Measurements from ENCODE around the gene IL36G.
"Not testable (repeated sequence)": the region's sequence is repeated elsewhere in the genome, so short reads cannot be mapped to it uniquely, and the experiment has no call there.

Gene IL36G

DNA sequence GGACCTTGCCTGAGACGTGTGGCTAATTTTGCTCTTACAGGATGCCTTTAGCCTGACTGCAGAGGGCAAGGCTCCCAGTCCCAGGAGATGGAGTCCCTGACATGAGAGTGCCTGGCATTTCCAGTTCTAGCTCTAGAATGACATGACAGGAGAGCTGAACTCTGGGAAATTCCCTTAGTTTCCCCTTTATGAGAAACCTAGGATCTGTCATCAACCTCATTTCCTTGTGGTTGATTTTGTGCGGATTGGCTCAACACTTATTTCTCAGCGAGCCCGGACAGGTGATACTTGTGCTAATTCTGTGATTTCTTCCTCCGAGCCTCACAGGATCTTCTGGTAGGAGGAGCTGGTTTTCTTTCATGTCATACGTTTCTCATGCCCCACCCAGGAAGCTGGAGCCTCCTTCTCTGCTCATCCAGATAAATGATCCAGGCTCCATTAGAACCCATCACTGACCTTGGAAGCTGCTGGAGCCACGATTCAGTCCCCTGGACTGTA lies at the start of gene IL36G:
Gene IL36G (plus strand): TSS at position 448 of the 498 bp plus-strand sequence. CDS start 633 bp downstream, outside the sequence.
- DNase-seq (ENCODE audit: low read depth, low spot score), result no peak

DNA sequence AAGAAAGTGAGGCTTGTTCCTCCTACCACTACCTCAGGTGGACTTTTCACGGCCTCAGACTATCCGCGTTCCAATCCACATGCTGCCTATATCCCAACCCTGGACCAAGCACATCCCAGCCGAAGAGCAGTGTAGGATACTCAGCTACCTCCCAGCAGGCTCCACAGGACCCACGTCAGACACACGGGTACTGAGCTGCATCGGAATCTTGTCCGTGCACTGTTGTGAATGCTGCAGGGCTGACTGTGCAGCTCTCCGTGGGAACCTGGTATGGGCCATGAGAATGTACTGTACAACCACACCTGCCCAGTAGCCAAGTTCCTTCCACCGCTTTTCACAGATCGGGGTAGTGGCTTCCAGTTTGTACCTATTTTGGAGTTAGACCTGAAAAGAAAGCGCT lies 44.5 kb upstream of the IL36G start:
- DNase-seq (ENCODE audit: low read depth, low spot score), result no peak

DNA sequence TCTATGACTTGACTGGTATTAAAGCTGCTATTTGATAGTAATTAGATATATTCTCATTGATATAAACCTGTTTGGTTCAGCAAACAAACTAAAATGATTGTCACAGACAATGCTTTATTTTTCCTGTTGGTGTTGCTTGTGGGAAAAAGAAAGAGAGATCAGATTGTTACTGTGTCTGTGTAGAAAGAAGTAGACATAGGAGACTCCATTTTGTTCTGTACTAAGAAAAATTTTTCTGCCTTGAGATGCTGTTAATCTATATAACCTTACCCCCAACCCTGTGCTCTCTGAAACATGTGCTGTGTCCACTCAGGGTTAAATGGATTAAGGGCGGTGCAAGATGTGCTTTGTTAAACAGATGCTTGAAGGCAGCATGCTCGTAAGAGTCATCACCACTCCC lies 43.7 kb upstream of the IL36G start:
- not testable (repeated sequence) for DNase-seq (ENCODE audit: low read depth, low spot score)

DNA sequence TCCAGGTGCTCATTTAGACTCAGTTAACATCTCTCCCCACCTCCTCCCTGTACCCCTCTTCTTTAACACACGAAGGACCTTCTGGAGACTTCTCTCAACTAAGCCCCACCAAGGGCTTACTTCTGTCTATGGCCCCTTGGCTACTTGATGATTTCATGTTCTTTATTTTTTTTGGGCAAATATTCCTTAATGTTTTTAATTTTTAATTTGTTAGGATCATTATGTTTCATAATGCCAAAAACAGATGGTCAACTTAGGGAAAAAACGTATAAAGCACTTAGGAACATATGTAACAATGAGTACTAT lies 40.9 kb upstream of the IL36G start:
- DNase-seq (ENCODE audit: low read depth, low spot score), result no peak

DNA sequence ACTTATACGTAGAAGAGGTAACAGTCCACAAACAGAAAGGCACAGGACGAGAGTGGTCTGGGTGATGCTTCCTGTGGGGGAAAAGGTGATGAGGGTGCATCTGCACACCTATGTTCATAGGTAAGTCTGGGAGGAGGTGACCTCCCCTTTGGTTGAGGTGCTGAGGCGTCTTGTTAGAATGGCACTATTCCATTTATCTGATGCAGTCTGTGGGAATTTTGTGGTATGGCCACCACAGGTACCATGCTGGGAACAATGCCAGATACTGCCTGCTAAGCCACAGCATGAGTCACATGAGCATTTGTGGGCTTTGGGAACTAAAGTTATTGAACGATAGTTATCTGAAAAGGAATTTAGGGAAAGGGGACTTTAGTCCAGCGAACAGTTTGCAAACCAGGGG lies 38.9 kb upstream of the IL36G start:
- DNase-seq (ENCODE audit: low read depth, low spot score), result no peak

DNA sequence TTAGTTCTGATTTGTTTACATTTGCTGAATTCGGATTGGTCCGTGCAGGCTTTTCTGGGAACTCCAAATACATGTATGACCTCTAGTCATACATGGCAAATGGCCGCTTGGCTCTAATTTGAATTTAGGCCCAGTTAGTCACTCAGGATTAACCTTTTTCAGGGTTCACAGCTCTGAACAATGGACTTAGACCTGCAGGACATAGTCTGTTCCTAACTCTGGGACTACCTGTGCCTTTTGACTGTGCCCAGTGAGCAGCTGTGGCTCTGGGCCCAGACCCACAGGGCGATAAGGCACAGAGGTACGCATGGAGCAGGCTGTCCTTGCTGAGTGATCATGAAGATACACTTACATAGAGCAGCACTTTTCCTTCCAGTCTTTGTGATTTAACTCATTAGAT lies 38.4 kb upstream of the IL36G start:
- no peak for DNase-seq (ENCODE audit: low read depth, low spot score)

DNA sequence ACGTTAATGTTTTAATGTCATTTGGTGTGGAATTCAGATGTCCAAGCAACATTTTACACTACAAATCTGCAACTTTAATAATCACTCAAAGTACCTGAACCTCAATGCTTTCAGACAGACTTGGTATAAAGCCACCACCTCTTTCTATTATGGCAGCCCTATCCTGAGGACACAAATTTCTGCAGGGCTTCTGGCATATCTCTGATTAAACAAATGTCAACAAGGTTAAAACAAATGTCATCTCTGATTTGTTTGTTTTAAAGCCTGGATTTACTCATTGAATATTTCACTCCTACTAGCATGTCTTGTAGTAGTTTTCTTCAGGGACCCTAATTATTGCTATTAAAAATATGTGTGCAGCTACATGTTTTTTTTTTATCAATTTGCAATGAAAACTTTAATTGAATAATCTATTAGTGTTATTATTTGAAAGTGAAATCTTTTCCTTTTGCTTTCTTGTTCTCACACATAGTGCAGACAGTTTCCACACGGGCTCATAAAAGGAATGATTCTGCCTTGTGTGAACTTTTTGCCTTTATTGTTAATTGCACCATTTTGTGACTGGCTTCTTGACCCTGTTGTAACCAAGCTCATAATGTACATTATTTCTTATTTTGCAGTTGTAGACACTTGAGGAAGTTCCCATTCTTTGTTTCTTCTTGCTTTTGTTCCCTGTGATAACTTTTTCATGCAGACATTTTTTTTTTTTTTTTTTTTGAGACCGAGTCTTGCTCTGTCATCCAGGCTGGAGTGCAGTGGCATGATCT lies 36.8 kb upstream of the IL36G start:
- no peak for DNase-seq (ENCODE audit: low read depth, low spot score)

DNA sequence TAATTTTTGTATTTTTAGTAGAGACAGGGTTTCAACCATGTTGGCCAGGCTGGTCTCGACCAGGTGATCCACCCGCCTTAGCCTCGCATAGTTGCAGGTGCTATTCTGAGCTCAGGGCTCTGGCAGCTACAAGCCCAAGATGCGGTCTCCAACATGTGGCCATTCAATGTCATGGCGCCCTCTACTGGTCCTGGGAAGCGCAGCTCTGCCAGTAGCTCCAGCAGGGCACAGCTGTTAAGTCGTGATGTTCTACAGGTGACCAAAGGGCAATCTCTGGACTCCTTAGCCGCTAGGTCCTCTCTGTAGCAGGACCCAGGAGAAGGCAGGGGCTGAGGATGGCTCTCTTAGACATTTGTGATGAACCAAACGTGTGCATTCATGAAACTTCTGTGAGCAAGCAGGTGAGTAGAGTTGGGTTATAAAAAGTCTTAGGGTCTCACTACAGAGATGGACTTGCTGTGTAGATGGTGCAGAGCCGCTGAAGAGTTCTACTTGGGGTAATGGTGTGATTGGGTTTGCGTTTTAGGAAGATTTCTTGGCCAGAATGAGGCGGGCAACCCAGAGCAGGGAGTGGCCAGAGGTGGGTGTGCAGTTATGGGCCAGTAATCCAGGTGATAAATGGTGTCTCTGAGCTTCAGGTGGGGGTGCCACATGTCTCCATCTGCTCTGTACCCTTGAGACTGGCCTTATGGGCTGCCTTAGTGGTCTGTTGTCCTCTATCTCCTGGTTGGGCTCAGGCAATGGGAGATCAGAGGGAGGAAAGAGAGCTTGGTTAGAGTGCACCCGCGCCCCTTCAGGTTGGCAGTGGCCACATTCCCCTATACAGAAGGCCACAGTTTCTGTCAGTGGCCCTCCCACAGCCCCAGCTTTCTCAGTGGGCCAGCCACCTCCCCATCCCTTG lies 35.8 kb upstream of the IL36G start:
- DNase-seq (ENCODE audit: low read depth, low spot score), result peak; percentile 83

DNA sequence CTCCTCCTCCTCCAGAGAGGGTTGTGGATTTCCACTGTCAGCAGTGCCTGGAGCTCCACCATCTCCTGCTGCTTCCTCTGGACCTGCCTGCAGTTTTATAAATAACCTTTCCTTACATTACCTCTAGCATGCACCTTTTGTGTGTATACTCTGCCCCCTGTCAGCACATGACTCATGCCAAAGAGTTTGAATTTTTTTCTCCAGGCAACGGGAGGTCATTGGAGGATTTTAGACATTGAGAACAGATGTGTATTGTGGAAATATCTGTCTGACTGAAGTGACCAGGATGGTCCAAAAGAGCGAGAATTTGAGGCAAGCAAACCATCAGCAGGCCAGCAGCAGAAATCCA lies 35.2 kb upstream of the IL36G start:
- no peak for DNase-seq (ENCODE audit: low read depth, low spot score)

DNA sequence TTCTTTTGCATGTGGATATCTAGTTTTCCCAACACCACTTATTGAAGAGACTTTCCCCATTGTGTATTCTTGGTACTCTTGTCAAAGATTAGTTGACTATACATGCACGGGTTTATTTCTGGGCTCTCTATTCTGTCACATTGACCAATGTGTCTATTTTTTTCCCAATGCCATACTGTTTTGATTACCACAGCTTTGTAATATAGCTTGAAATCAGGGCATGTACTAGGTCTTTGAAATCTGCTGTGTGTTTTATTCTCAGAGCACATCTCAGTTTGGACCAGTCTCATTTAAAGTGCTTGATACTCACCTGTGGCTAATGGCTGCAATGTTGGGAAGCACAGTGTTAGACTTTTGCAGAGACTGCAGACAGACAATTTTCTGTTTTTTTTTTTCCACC lies 32.8 kb upstream of the IL36G start:
- DNase-seq (ENCODE audit: low read depth, low spot score), result no peak

DNA sequence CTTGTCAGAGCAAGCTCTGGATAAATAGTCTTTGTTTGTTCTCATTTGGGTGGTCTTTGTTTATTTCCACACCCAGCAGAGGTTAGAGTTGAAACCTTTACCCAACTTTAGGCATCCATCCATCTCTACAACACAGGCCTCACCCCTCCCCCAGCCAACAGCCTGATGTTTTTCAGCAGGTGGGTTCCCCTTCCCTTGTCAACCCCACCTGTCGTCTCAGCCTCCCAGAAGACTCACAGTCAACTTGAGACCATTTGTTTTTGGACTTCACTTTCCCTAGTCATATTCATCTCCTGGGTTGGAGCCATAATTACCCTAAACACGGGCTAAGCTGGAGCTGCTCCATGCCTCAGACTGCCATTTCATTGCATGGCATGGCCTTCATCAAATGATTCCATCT lies 31.7 kb upstream of the IL36G start:
- no peak for DNase-seq (ENCODE audit: low read depth, low spot score)

DNA sequence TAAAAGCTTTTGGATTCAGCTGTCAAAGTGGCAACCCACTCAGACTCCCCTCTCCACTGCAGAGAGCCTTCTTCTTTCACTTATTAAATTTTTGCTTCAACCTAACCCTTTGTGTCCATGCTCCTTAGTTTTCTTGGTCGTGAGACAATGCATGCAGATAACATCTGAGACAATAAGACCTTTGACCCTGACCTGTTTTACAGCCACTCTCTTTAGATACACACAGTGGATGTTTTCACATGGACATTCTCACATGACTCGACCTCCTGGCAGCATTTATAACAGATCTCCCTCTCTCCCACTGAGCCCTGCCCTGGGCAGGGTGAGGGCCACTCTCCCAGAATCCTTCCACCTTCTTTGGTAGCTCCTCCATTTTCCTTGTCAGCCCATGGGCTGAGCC lies 30.4 kb upstream of the IL36G start:
- no peak for DNase-seq (ENCODE audit: low read depth, low spot score)

DNA sequence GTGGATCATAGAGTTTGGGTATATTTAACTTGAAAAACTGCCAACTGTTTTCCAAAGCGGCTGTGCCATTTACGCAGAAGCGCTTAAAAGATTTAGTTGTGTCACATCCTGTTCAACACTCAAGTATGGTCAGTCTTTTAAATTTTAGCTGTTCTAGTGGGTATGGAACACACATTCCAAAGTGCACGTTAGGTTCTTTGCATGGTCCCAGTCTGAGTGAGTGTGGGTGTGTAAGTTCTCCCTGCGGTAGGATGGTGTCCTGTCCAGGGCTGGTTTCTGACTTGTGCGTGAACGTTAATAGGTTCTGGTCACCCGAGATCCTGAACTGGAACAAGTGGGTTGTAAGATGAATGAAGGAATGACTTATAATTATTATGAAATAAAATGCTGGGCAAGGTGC lies 28.4 kb upstream of the IL36G start:
- no peak for DNase-seq (ENCODE audit: low read depth, low spot score)

DNA sequence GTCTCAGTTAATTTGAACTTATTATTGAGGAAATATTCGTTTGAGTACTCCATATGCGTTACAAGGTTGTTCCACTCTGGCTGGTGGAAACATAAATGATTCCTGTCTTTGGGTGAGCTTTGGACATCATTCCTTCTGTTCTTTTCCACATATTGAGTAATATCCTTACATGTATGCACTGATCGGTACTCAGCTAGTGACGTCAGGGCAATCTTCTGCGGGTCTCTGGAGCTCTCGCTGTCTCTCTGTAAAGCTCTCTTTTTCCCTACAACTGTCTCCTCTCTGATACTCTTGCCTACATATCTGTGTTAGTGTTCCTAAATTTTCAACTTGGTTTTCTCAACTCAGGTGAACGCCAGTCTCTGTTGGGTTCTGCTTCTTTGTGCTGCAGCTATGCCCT lies 23.4 kb upstream of the IL36G start:
- no peak for DNase-seq (ENCODE audit: low read depth, low spot score)

DNA sequence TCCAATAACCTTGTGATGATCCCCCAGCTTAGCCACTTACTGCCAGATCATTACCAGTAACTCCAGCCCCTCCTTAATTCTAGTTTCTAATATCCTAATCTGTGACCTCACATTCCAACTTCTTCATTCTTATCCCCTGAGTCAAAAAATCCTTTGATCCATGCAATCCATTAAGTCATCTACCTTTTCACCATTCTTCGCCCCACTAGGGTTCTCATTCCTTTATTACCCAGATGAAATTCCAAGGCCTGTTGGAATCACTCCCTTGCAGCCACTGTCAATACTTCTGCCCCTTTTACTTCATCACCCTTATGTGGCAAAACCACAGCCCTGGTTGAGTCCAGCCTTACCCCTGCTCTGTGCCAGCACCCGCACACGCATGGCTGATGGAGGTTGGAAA lies 20.3 kb upstream of the IL36G start:
- DNase-seq (ENCODE audit: low read depth, low spot score), result no peak

DNA sequence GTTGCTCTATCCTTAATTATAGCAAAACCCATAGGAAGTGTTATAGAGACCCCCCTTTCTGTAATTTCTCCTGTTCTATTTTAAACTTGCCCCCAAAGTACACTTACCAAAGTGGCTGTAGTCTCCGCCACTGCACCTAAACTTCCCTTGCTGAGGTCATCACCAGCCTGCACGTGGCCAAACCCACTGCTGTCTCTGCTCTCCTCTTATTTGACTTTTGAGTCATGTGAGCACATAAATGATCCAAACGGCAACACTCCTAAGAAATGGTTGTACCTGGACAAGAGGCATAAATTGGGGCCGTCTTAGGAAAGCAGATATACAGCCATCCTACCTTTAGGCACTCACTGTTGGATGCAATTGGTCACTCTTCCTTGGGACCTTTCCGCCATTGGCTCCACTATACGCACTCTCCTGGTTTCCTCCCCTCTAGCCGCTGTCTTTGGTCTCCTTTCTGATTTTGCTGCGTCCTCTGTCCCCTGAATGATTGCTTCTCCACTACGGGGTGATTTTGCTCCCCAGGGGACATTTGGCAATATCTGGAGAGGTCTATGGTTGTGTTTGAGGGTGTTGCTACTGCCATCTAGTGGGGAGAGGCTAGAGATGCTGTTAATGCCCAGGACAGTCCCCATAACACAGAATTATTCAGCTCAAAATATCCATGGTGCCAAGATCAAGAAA lies 19.2 kb upstream of the IL36G start:
- peak; percentile 46 for DNase-seq (ENCODE audit: low read depth, low spot score)

DNA sequence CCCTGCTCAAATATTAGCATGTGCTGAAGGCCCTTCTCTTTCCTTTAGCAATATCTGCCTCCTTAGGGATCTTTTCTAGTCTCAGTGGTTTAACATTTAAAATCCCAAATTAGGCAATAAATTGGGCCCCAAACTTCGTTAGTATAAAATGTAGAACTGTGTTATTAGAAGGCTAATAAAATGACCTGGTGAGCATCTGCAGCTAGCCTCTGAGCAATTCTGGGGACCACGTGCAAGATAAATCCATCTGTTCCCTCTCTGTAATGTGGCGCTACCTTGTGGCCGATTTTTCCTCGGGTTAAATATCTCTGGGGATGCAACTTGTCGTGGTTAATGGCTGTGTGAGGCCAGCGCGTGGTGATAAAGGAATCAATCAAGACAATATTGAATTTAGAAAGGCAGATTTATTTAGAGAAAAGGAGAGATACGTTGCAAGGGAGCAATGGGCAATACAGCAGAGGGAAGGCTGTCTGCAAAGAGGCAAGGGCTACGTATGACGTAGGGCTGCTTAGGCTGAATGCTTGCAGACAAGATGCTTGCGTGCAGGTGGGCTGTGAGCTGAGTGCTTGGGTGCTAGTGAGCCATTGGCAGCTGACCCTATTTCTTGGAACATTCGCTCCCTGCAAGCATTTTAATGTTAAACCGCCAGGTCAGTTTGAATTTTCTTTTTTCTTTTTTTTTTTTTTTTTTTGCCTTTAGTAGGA lies 18.5 kb upstream of the IL36G start:
- DNase-seq (ENCODE audit: low read depth, low spot score), result no peak

DNA sequence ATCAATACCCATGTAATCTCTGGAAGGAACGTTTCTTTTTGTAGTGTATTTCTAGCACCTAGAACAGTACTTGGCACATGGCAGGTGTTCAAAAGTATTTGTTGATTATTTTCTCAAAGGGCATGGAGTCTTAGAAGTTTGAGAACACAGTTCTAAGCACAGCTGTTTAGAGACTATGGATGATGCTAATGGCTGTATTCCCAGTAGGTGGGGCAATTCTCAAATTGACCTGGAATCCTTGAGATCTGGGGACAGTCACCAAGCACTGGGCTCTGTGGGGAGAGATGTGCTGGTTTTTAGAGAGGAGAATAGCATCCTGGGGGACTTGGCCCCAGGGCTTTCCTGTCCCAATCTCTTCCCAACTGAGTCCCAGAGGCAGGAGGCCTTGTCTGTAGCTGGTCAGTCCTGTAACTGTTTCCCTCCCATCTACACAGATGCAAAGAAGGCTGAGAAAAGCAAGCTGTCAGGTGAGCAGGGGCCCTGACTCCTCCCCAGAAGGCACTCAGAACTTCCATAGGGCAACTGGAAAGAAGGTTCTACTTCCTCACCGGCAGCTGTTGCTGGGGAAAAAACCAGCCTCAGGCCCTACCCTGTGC lies 17.5 kb upstream of the IL36G start:
- peak; percentile 53 for DNase-seq (ENCODE audit: low read depth, low spot score)

DNA sequence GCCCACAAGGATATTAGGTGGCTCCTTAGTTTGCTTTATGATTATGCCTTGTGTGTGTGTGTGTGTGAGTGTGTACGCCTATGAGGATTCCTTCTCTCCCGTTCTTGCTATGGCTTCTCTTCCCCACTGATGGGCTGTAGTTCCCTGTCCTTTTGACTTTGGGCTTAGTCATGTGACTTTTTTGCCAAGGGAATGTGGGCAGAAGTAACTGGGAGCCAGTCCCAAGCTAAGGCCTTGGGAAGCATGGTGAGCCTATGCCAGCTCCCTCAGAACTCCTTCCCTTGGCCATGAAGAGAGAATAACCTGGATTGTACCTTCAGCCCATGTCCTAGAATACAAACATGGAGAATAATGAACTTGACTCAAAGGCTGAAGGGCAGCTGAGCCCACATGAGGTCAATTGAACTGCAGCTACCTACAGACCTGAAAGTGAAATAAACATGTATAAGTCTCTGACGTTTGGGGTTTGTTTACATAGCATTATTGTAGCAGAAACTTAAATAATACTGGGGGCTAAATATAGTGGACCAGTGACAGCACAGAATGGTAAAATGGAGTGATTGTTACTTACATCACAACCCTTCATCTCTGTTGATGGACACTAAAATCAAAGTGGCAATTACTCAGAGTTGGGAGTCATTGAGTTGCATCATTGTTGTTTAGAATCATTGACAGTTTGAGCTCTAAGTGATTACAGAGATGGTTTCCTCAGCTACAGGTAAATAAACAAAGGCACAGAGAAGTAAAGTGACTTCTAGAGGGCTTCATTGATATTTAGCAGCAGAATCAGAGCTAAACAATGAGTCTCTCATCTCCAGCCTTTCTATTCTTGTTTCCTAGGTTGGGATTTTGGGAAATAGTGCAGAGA lies 15.3 kb upstream of the IL36G start:
- DNase-seq (ENCODE audit: low read depth, low spot score), result no peak

DNA sequence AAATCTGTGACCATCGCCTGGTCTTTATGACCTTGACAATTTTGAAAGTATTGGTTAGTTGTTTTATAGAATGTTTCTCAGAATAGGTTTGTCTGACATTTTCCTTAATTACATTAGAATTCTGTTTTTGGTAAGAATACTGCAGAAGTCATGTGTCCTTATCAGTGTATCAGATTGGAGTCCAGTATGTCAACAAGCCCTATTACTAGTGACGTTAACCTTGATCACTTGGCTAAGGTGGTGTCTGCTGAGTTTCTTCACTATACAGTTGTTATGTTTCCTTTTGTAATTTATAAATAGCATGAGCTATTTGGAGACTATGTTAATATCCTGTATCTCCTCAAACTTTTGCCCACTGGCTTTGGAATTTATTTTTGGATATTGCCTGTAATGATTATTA lies 10.8 kb upstream of the IL36G start:
- DNase-seq (ENCODE audit: low read depth, low spot score), result no peak

All from ELF-1 (cell line).